Measurements from ENCODE around the gene RGS5.

GRCh38 chr1:163093169-163093568, 109.5 kb downstream of the RGS5 start:
- no peak for TF ChIP-seq CTCF (conservative IDR thresholded peaks at IDR 0.05)
- TF ChIP-seq EZH2 (IDR thresholded peaks at IDR 0.05; ENCODE audit: low read depth) = no peak

All from PC-9 (cell line).